ENCODE measurements around the gene BCL11B.
A peak's percentile ranks its signal among the peaks of the same experiment; 100 is the strongest.

Gene BCL11B

GRCh38 chr14:99268810-99269707 lies 2.9 kb downstream of the BCL11B start:
- no peak for DNase-seq (ENCODE audit: low read depth in 2 of 2)

GRCh38 chr14:99267837-99268781 lies 3.9 kb downstream of the BCL11B start:
- no peak for DNase-seq (ENCODE audit: low read depth in 2 of 2)

- DNase-seq (ENCODE audit: low read depth in 2 of 2): no peak
Observed at GRCh38 chr14:99267381-99267780, 4.6 kb downstream of the BCL11B start.

DNA sequence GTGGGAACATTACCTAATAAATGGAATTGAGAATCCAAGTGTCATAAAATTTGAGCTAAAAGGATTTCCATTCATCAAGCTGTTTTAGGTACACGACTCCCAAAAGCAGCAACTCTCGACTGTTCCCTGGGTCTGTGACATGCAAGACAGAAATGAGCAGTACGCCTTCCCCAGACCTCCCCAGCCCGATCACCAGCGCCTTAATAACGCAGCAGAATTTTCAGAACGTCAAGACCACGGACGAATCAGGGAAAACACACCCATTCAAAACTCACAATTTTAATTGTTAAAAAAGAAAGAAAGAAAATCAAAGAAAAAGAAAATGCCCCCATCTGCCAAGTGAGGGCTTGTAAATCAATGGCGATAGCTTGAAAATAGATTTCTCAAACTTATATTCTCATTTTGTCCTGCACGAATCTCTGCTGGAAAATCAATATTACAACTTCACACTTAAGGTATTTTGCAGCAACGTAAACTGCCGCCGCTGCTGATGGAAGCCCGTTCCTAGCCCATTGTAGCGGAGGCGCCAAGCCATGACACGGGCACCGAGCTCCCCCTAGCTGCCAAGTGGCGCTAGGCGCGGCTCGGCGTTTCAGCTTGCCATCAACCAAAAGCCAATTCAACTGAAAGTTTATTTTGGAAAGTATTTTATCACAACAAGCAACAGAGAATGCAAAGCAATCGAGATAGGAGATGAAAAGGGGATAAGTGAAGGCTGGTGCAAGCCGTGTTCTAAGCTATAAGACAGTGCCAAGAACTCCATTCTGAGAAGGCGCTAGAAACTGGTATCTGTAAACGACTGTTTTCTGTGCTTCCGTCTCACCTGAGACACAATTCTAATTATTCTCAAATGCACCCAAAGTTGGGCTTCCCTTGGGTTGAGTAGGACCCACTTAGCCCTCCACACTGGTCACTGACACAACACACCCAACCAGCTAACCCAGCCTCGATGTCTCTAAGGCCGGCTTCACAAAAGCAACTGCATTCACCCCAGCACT lies 5.5 kb downstream of the BCL11B start:
- DNase-seq (ENCODE audit: low read depth in 2 of 2): peak; percentile 79 to 87

- DNase-seq (ENCODE audit: low read depth in 2 of 2): no peak
Observed at GRCh38 chr14:99265571-99265970, 6.4 kb downstream of the BCL11B start.

DNA sequence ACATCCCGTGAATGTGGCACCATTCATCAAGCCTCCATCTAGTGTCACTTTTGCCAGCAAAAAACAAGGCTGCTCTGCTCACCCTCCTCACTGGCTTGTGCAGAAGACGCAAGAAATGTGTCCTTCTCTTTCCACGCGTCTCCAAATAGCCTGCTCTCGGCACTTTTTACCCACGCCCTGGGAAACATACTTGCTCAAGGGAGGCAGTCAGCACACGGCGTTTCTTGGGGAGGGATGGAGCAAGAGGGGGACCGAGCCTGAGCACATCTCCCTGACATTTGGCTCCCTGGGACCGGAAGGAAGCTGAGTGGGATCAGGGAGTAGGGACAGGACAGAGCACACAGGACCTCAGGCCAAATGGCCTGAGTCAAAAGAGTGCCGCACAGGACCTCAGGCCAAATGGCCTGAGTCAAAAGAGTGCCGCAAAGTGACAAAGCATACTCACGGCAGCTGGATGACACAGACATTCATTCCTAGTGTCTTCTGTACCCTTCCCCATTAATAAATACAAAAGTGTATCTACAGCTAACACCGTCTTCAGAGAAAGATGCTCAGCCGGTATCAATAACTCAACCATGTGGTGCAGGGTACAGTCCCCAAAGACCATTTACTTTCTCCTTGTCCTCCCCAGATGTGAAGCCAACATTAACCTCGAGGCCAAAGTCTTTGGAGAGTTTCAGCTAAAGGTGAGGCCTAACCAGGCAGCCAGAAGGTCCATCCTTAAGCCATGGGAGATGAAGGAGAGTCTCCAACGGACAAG lies 7.1 kb downstream of the BCL11B start:
- DNase-seq (ENCODE audit: low read depth in 2 of 2): no peak

- no peak for DNase-seq (ENCODE audit: low read depth in 2 of 2)
Observed at GRCh38 chr14:99263564-99264330, 8.2 kb downstream of the BCL11B start.

- no peak for DNase-seq (ENCODE audit: low read depth in 2 of 2)
Observed at GRCh38 chr14:99262977-99263448, 9.0 kb downstream of the BCL11B start.

DNA sequence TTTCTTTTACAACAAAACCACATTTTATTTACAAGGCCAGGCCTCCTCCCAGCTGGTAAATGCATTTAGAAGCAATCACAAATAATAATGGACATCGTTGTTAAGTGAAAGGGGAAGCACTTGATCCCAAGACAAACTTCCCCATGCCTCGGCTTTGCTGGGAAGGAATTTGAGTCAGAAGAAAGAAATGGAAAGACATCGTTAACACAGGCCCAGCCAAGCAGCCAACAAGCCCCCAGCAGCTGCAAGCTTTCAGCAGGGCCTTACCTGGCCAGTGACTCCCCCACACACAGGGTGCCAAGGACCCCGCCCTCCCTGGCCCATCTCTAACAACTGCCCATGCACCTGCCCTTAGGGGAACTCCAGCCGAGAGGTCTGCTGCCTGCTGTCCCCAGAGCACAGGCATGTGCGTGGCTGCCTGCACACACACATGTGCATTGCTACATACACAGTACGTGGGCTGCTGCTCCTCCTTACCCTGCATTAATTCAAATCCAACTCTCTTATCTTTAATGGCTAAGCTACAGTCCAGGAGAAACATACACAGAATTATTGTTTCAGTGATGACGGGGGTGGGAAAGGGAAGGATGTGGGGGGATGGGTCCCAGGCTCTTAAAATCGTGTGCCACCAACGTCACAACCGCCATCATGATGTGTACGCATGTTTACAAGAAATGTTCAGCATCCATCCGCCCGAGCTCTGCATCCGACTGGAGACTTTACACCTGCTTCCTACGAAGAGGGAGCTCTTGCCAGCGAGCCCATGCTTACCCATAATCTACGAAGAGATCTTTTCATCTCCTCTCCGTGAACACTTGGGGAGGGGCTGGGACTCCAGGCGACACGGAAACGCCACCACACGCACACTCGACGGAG lies 9.8 kb downstream of the BCL11B start:
- no peak for DNase-seq (ENCODE audit: low read depth in 2 of 2)

- no peak for DNase-seq (ENCODE audit: low read depth in 2 of 2)
Observed at GRCh38 chr14:99260587-99261551, 11.1 kb downstream of the BCL11B start.

DNA sequence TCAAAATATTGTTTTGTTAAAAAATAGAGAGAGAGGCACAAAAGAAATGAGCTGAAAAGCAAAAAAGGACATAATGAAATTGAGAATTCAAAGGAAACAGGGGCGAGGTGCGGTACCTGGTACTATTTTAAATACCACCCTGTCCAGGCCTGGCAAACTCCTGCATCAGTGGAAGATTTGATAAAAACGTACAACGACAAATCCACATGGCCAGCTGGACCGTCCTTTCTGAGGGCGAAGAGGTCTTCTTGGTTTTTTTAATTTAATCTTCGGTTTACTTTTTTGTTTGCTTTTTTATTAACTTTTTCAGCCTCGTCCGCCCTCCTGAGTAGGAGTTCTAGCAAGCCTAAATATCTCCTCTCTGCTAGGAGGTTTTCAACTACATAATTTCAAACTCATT lies 11.9 kb downstream of the BCL11B start:
- DNase-seq (ENCODE audit: low read depth in 2 of 2): no peak

DNA sequence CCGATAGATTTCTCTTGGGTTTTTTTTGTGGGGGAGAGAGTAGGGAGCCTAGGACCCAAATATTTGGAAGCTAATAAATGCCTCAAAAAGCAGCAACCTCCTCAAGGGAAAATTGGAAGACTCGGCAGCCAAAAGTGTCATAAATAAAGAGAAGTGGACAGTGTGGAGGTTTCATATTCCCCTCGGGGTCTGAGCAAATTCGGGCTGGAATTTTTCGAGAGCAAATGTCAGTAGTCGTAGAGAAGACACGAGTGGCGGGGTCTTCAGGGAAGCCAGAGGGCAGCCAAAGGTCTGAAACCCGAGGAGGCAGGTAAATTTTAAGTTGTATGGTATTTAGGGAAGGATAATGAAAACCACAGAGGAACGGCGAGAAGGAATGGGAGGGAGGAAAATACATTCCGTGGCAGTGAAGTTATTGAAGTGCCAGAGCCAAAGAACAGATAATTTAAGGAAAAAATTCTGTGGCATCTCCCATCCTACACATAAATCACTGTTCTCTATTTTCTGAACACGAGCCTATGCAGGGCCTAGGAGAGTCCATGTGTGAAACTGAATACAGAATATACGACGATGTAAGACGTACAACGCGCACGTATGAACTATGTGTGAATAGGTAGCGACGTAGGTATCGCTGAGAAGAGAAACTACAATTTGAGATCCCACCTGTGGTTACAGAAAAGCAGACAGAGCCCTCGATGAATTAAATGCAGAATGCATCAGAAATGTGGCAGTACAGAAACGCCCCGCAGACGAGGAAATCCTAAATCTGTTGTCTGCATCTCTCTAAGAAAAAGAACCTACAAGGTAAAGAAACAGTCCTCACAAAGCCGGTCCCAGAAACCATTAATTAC lies 12.9 kb downstream of the BCL11B start:
- no peak for DNase-seq (ENCODE audit: low read depth in 2 of 2)

- no peak for DNase-seq (ENCODE audit: low read depth in 2 of 2)
Observed at GRCh38 chr14:99258341-99258861, 13.6 kb downstream of the BCL11B start.

DNA sequence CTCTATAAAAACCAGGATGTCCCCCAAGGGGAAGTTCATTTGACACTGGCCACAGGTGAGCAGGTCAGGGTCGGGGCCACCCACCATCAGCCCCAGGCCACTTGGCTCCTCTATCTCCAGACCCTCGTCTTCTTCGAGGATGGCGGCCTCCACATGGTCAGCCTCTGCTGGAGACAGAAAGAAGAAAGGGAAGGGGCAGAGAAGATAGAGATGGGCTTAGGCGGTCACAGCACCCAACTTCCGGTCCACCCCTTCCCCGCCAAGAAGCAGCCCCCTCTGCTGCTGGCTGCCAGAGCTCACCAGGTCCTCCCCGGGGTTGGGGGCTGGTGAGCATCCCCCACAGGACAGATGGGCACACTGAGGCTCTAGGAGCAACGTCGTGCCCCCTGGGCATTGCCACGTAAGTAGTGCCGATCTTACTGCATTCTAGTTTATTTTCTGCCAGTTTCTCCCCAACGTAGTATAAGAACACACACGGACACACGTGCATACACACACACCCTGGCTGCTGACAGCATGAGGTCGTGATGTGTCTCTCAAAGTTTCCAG lies 14.2 kb downstream of the BCL11B start:
- DNase-seq (ENCODE audit: low read depth in 2 of 2): no peak

DNA sequence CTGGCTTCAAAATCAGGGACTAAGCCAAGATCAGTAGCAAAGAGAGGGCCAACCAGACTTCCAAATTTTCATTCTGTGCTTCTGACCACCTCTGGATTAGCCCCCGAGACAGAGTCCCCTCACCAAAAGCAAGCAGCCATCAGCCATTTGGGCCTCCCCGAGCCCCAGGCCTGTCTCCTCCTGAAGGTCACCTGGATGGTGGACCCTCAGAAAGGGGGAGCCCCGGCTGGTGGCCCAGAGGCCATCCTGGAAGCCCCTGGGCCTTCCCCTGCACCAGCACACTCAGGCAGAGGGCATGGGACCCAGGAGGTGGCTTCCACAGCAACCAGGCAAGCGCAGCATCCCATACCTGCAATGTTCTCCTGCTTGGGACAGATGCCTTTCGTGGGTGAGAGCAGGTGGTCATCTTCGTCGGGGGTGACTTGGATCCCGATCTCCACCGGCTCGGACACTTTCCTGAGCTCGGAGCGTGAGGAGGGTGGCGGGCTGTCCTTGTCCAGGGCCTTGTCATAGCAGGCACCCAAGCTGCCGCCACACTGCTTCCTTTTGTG lies 14.8 kb downstream of the BCL11B start:
- DNase-seq (ENCODE audit: low read depth in 2 of 2): no peak

GRCh38 chr14:99256483-99256874 lies 15.5 kb downstream of the BCL11B start:
- no peak for DNase-seq (ENCODE audit: low read depth in 2 of 2)
